Activated CD4-positive, alpha-beta T cell treated with anti-CD3 and anti-CD28 coated beads for 36 hours (primary cell): ENCODE results near the gene GPR78. TPM values are rescaled to one million over a fixed set of nuclear protein-coding genes. Genes with fewer than 3 reads are reported as not detected.

Experiments used
- ATAC-seq: fragments of 200-7000 bp; cut with Tn5 transposase; one replicate; pipeline ENCODE4 v1.10.0; 2021; ENCODE audit warnings: mild to moderate bottlenecking, moderate library complexity
- CTCF ChIA-PET: fragments of 350-600 bp; sonication (Branson Sonifier 250); formaldehyde crosslinking; loops from one replicate; lab custom pipeline; 2021; ENCODE audit warnings: antibody characterized with exemption; lab: Charles Lee
- POLR2A ChIA-PET: fragments of 350-600 bp; sonication (Branson Sonifier 250); formaldehyde crosslinking; loops from one replicate; lab custom pipeline; 2021; ENCODE audit warnings: antibody characterized with exemption, inconsistent platforms; lab: Charles Lee
- DNase-seq: peaks from one replicate; pipeline ENCODE4 v3.0.0-alpha.2; 2020
- H3K27ac Mint-ChIP-seq: one replicate; pipeline ENCODE4 v1.8.0; 2021; ENCODE audit warnings: mixed read lengths
- H3K27me3 Mint-ChIP-seq: one replicate; pipeline ENCODE4 v1.8.0; 2021; ENCODE audit warnings: mixed read lengths
- H3K36me3 Mint-ChIP-seq: one replicate; pipeline ENCODE4 v1.8.0; 2021; ENCODE audit warnings: low read depth, mixed read lengths
- H3K4me1 Mint-ChIP-seq: one replicate; pipeline ENCODE4 v1.8.0; 2021; ENCODE audit warnings: mixed read lengths
- H3K4me3 Mint-ChIP-seq: one replicate; pipeline ENCODE4 v1.8.0; 2021; ENCODE audit warnings: mild to moderate bottlenecking, moderate library complexity, mixed read lengths
- H3K9me3 Mint-ChIP-seq: one replicate; pipeline ENCODE4 v1.8.0; 2021; ENCODE audit warnings: low read depth, mixed read lengths
- intact Hi-C, 2 experiments: fragments of 100-400 bp; cut with DNase I in 1 of 2; cut with micrococcal nuclease in 1 of 2; formaldehyde crosslinking; loops; one replicate each; pipeline versions ENCODE4 v1.14.2 to v1.15.1; 2022 to 2024; cut with DNase I, micrococcal nuclease
- total RNA-seq, 2 experiments: library from RNA; stranded (reverse); gene quantifications; one replicate each; pipeline ENCODE4 v1.2.3, GENCODE V29; 2021

GPR78 gene
- total RNA-seq, 2 experiments from 2014 or later = not detected

GRCh38 chr4:8547912-8548730, 32.1 kb upstream of the GPR78 start:
- Mint-ChIP-seq H3K27me3 (no peaks in the 10 kb centered on the region), H3K27ac (no peak overlapping the region), H3K9me3 (no peaks in the 10 kb centered on the region), H3K4me3 (no peak overlapping the region), H3K36me3 (no peaks in the 10 kb centered on the region), H3K4me1 (no peaks in the 10 kb centered on the region)
- no peak for DNase-seq
- CTCF ChIA-PET = interaction anchor here (0.6 to 1.0 kb wide), 3 partner anchors 19 to 1047 kb away, joined by 3 read pairs; no protein-coding TSS in a partner anchor
- intact Hi-C loops = loop anchor here (1.0 to 2.0 kb wide), 4 partner anchors 79 to 305 kb away; no protein-coding TSS in a partner anchor
- POLR2A ChIA-PET = no interaction called here
- no peak for ATAC-seq

- H3K36me3 Mint-ChIP-seq = no peaks in the 10 kb centered on the region
- no peaks in the 10 kb centered on the region for H3K9me3 Mint-ChIP-seq
- ChIA-PET POLR2A (no interaction called here), CTCF (interaction anchor here (0.6 to 1.1 kb wide), 2 partner anchors 80 to 320 kb away, joined by 4 read pairs; no protein-coding TSS in a partner anchor)
- no peak overlapping the region for H3K4me3 Mint-ChIP-seq
- H3K27me3 Mint-ChIP-seq = no peaks in the 10 kb centered on the region
- H3K4me1 Mint-ChIP-seq = no peaks in the 10 kb centered on the region
- ATAC-seq = no peak
- no peak for DNase-seq
- intact Hi-C loops = no loop called here
- no peak overlapping the region for H3K27ac Mint-ChIP-seq
Measured at GRCh38 chr4:8548731-8549351, 31.4 kb upstream of the GPR78 start.

GRCh38 chr4:8549352-8549931, 30.8 kb upstream of the GPR78 start:
- no peak overlapping the region for H3K4me3 Mint-ChIP-seq
- POLR2A ChIA-PET = no interaction called here
- DNase-seq = no peak
- no peak for ATAC-seq
- CTCF ChIA-PET = interaction anchor here (1.1 kb wide), 1 partner anchor 80 kb away, joined by 4 read pairs; no protein-coding TSS in a partner anchor
- no peak overlapping the region for H3K27ac Mint-ChIP-seq
- H3K4me1 Mint-ChIP-seq = no peaks in the 10 kb centered on the region
- H3K9me3 Mint-ChIP-seq = no peaks in the 10 kb centered on the region
- H3K27me3 Mint-ChIP-seq = no peaks in the 10 kb centered on the region
- no peaks in the 10 kb centered on the region for H3K36me3 Mint-ChIP-seq
- intact Hi-C loops = no loop called here

DNA sequence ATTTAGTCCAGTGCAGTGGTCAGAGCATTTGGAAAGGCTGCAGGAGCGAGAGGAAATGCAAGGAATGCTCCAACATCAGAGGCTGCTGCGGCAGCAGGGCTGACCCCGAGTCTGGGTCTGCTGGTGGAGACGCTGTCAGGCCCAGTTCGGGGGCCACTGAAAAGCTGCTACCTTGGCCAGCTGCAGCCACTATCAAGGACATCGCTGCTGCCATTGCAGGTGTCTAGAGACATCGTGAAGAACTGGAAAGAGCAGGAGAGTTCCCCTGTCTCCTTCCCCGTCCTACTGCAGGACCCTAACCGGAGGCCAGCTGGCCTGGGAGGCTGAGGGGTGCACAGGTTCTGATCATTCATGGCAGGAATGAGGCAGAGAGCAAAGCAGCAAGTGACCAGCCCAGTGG, 29.5 kb upstream of the GPR78 start:
- DNase-seq = no peak
- H3K9me3 Mint-ChIP-seq = no peaks in the 10 kb centered on the region
- no peaks in the 10 kb centered on the region for H3K27me3 Mint-ChIP-seq
- intact Hi-C loops = no loop called here
- no peak for ATAC-seq
- ChIA-PET POLR2A (no interaction called here), CTCF (no interaction called here)
- no peak overlapping the region for H3K27ac Mint-ChIP-seq
- H3K4me3 Mint-ChIP-seq = no peak overlapping the region
- H3K4me1 Mint-ChIP-seq = no peaks in the 10 kb centered on the region
- H3K36me3 Mint-ChIP-seq = no peaks in the 10 kb centered on the region

DNA sequence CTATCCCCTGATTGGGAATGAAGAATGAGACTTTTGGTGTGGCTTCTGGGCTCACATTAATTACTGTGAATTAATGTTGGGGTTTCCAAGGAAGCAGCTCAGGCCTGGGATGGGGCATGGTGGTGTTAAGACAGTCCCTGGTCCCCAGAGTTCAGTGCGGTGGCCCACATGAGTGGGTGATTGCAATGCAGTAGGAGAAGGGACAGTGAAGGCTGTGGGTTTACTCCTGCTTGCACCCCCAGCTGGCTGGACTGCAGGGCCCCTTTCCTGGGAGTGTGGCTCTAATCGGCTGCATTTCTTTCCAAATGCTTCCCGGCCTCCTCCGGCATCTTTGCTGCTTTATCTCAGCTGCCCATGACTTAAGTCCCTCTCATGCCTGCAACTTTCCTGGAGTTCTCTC, 28.2 kb upstream of the GPR78 start:
- CTCF ChIA-PET = no interaction called here
- Mint-ChIP-seq H3K4me3 (no peak overlapping the region), H3K9me3 (no peaks in the 10 kb centered on the region), H3K36me3 (no peaks in the 10 kb centered on the region), H3K4me1 (no peaks in the 10 kb centered on the region), H3K27me3 (no peaks in the 10 kb centered on the region), H3K27ac (no peak overlapping the region)
- ATAC-seq (no peak), DNase-seq (no peak)
- intact Hi-C loops = no loop called here
- POLR2A ChIA-PET = no interaction called here

- Mint-ChIP-seq H3K4me3 (no peak overlapping the region), H3K9me3 (no peaks in the 10 kb centered on the region), H3K36me3 (no peaks in the 10 kb centered on the region), H3K27ac (no peak overlapping the region), H3K4me1 (no peaks in the 10 kb centered on the region), H3K27me3 (no peaks in the 10 kb centered on the region)
- DNase-seq (no peak), ATAC-seq (no peak)
- POLR2A ChIA-PET = no interaction called here
- intact Hi-C loops = no loop called here
- CTCF ChIA-PET = no interaction called here
Measured at GRCh38 chr4:8552581-8553205, 27.5 kb upstream of the GPR78 start.

GRCh38 chr4:8553216-8553615, 27.0 kb upstream of the GPR78 start:
- ChIA-PET CTCF (interaction anchor here (0.6 kb wide), 1 partner anchor 35 kb away, joined by 3 read pairs; no protein-coding TSS in a partner anchor), POLR2A (no interaction called here)
- no peaks in the 10 kb centered on the region for H3K36me3 Mint-ChIP-seq
- no peaks in the 10 kb centered on the region for H3K27me3 Mint-ChIP-seq
- no peaks in the 10 kb centered on the region for H3K4me1 Mint-ChIP-seq
- intact Hi-C loops = no loop called here
- no peak overlapping the region for H3K4me3 Mint-ChIP-seq
- no peak for DNase-seq
- no peak for ATAC-seq
- H3K9me3 Mint-ChIP-seq = no peaks in the 10 kb centered on the region
- H3K27ac Mint-ChIP-seq = no peak overlapping the region

- no peaks in the 10 kb centered on the region for H3K9me3 Mint-ChIP-seq
- H3K27ac Mint-ChIP-seq = no peak overlapping the region
- CTCF ChIA-PET = no interaction called here
- intact Hi-C loops = no loop called here
- ATAC-seq = no peak
- no peaks in the 10 kb centered on the region for H3K36me3 Mint-ChIP-seq
- H3K27me3 Mint-ChIP-seq = no peaks in the 10 kb centered on the region
- DNase-seq = no peak
- H3K4me1 Mint-ChIP-seq = no peaks in the 10 kb centered on the region
- H3K4me3 Mint-ChIP-seq = no peak overlapping the region
- POLR2A ChIA-PET = no interaction called here
Measured at GRCh38 chr4:8553991-8554405, 26.2 kb upstream of the GPR78 start.

- DNase-seq (no peak), ATAC-seq (no peak)
- POLR2A ChIA-PET = interaction anchor here (0.7 kb wide), 1 partner anchor 173 kb away, joined by 3 read pairs; no protein-coding TSS in a partner anchor
Measured at GRCh38 chr4:8554555-8555100, 25.6 kb upstream of the GPR78 start.

GRCh38 chr4:8555716-8556115, 24.5 kb upstream of the GPR78 start:
- Mint-ChIP-seq H3K27me3 (no peaks in the 10 kb centered on the region), H3K9me3 (no peaks in the 10 kb centered on the region), H3K27ac (no peak overlapping the region), H3K4me1 (no peaks in the 10 kb centered on the region), H3K36me3 (no peaks in the 10 kb centered on the region), H3K4me3 (no peak overlapping the region)
- DNase-seq = no peak
- ChIA-PET CTCF (no interaction called here), POLR2A (no interaction called here)
- ATAC-seq = no peak
- intact Hi-C loops = no loop called here

More at GRCh38 chr4:8554555-8555100, 25.6 kb upstream of the GPR78 start:
- Mint-ChIP-seq H3K27ac (no peak overlapping the region), H3K4me3 (no peak overlapping the region), H3K36me3 (no peaks in the 10 kb centered on the region), H3K9me3 (no peaks in the 10 kb centered on the region), H3K27me3 (no peaks in the 10 kb centered on the region), H3K4me1 (no peaks in the 10 kb centered on the region)
- intact Hi-C loops = no loop called here
- CTCF ChIA-PET = no interaction called here
